22Rv1 (cell line): ENCODE results near the gene MLLT1.

Experiments used
- CTCF ChIP-seq: fragments of 450-650 bp; IDR thresholded peaks from 2 replicates; pipeline ENCODE4 v1.5.1; 2017; ENCODE audit warnings: mild to moderate bottlenecking
- ZFX ChIP-seq: fragments of 450-650 bp; IDR thresholded peaks from 2 replicates; pipeline ENCODE4 v1.6.1; 2017; ENCODE audit warnings: antibody characterized with exemption, borderline replicate concordance

GRCh38 chr19:6233056-6233826 lies 46.5 kb downstream of the MLLT1 start:
- TF ChIP-seq CTCF = no peak
- no peak for TF ChIP-seq ZFX
